Astrocyte (in vitro differentiated cells and primary cell): ENCODE measurements around the gene OR7G1. TPM values are rescaled to one million over a fixed set of nuclear protein-coding genes. Genes with fewer than 3 reads are reported as not detected.

Experiments used
- DNase-seq: peaks from one replicate; pipeline ENCODE4 v3.0.0-alpha.2; 2010; ENCODE audit warnings: low read depth
- FAIRE-seq: peaks from 2 replicates; lab custom pipeline; 2011; peaks lifted over from hg19 to GRCh38; lab: Jason Lieb, UNC
- H2AFZ ChIP-seq: 2 replicates; pipeline ENCODE4 v1.6.0; 2012; ENCODE audit warnings: low read depth, low read length, inconsistent platforms
- H3K27ac ChIP-seq: 2 replicates; pipeline ENCODE4 v1.5.1; 2011; ENCODE audit warnings: low read depth, low read length, inconsistent platforms
- H3K27me3 ChIP-seq: 2 replicates; pipeline ENCODE4 v1.6.0; 2011; ENCODE audit warnings: low read length, inconsistent platforms; ENCODE audit not compliant: insufficient read depth
- H3K36me3 ChIP-seq: 2 replicates; pipeline ENCODE4 v1.5.1; 2011; ENCODE audit warnings: low read length, inconsistent platforms; ENCODE audit not compliant: insufficient read depth
- H3K4me1 ChIP-seq: 2 replicates; pipeline ENCODE4 v1.5.1; 2011; ENCODE audit warnings: low read length, inconsistent platforms; ENCODE audit not compliant: insufficient read depth
- H3K4me2 ChIP-seq: 2 replicates; pipeline ENCODE4 v1.6.0; 2012; ENCODE audit warnings: low read length, inconsistent platforms
- H3K4me3 ChIP-seq: 2 replicates; pipeline ENCODE4 v1.5.1; 2011; ENCODE audit warnings: low read depth, mild to moderate bottlenecking, low read length, inconsistent platforms; ENCODE audit not compliant: insufficient read depth
- H3K79me2 ChIP-seq: 2 replicates; pipeline ENCODE4 v1.6.0; 2012; ENCODE audit warnings: mild to moderate bottlenecking, low read length, inconsistent platforms; ENCODE audit not compliant: insufficient read depth
- H3K9ac ChIP-seq: 2 replicates; pipeline ENCODE4 v1.6.0; 2012; ENCODE audit warnings: mild to moderate bottlenecking, low read length, inconsistent platforms
- H3K9me3 ChIP-seq: 2 replicates; pipeline ENCODE4 v1.5.1; 2012; ENCODE audit warnings: low read depth, mild to moderate bottlenecking, low read length, inconsistent platforms; ENCODE audit not compliant: insufficient read depth
- H4K20me1 ChIP-seq: 2 replicates; pipeline ENCODE4 v1.6.0; 2012; ENCODE audit warnings: low read length, inconsistent platforms; ENCODE audit not compliant: insufficient read depth
- H3K27ac Mint-ChIP-seq: one replicate; pipeline ENCODE4 v1.8.0; 2021; ENCODE audit warnings: mild to moderate bottlenecking, mixed read lengths; ENCODE audit not compliant: unreplicated experiment
- H3K27me3 Mint-ChIP-seq: one replicate; pipeline ENCODE4 v1.8.0; 2021; ENCODE audit warnings: low read depth, mixed read lengths; ENCODE audit not compliant: unreplicated experiment
- H3K36me3 Mint-ChIP-seq: one replicate; pipeline ENCODE4 v1.8.0; 2021; ENCODE audit warnings: low read depth, mixed read lengths; ENCODE audit not compliant: unreplicated experiment
- H3K4me1 Mint-ChIP-seq: one replicate; pipeline ENCODE4 v1.8.0; 2021; ENCODE audit warnings: low read depth, mixed read lengths; ENCODE audit not compliant: unreplicated experiment
- H3K4me3 Mint-ChIP-seq: one replicate; pipeline ENCODE4 v1.8.0; 2021; ENCODE audit warnings: mild to moderate bottlenecking, moderate library complexity, mixed read lengths; ENCODE audit not compliant: unreplicated experiment
- H3K9me3 Mint-ChIP-seq: one replicate; pipeline ENCODE4 v1.8.0; 2021; ENCODE audit warnings: mild to moderate bottlenecking, mixed read lengths; ENCODE audit not compliant: unreplicated experiment
- EZH2 ChIP-seq: IDR thresholded peaks from 2 replicates; pipeline ENCODE4 v1.6.1; 2012; ENCODE audit warnings: mild to moderate bottlenecking, low read length, inconsistent platforms; ENCODE audit not compliant: insufficient read depth
- total RNA-seq: library from RNA; stranded (reverse); gene quantifications from 2 replicates; pipeline ENCODE4 v1.2.1, GENCODE V29; 2021
- TF ChIP-seq, protein P1 (sequence below): IDR thresholded peaks from 2 replicates; pipeline ENCODE4 v1.5.1; 2011; ENCODE audit warnings: low read depth, mild to moderate bottlenecking, inconsistent platforms, low read length, moderate library complexity; ENCODE audit not compliant: insufficient read depth

The OR7G1 gene
- total RNA-seq, 1 donor from 2014 or later = not detected

DNA sequence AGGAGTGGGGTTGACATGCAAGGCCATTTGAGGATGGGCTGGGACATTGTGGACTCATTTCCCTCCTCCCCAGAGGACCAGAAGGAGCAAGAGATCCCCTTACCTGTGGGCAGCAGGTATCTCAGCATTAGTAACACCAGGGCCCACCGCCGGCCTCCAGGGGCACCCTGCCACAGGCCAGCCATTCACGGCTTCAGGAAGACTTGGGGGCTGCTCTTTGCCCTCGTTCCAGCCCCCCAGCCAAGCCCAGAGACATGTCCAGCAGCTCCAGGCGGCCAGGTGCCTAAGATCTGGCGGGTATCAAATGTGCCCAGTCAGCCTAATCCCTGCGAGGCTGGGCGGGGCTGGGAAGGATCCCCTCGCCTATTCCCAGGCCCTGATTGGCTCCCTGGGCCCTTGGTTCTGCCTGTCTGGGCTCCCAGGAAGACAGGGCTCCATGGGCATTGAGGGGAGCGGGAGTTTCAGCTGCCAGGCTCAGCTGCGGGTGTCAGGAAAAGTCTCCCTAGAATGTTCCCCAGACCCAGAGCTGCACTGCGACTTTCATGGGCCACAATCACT lies 50.0 kb downstream of the OR7G1 start:
- Histone ChIP-seq H3K4me1 (no peaks in the 10 kb centered on the region), H3K4me3 (no peak overlapping the region), H3K36me3 (no peaks in the 10 kb centered on the region), H3K27ac (no peak overlapping the region), H3K27me3 (no peaks in the 10 kb centered on the region), H2AFZ (no peak overlapping the region), H3K9me3 (no peaks in the 10 kb centered on the region), H3K9ac (no peak overlapping the region), H3K4me2 (no peak overlapping the region), H4K20me1 (no peaks in the 10 kb centered on the region), H3K79me2 (no peaks in the 10 kb centered on the region)
- FAIRE-seq = no peak
- Mint-ChIP-seq H3K27me3 (no peaks in the 10 kb centered on the region), H3K4me3 (no peak overlapping the region), H3K9me3 (peaks cover 8% of the 10 kb centered on the region), H3K36me3 (no peaks in the 10 kb centered on the region), H3K27ac (no peak overlapping the region), H3K4me1 (no peaks in the 10 kb centered on the region)
- TF ChIP-seq EZH2 = no peak
- TF ChIP-seq, protein P1, sequence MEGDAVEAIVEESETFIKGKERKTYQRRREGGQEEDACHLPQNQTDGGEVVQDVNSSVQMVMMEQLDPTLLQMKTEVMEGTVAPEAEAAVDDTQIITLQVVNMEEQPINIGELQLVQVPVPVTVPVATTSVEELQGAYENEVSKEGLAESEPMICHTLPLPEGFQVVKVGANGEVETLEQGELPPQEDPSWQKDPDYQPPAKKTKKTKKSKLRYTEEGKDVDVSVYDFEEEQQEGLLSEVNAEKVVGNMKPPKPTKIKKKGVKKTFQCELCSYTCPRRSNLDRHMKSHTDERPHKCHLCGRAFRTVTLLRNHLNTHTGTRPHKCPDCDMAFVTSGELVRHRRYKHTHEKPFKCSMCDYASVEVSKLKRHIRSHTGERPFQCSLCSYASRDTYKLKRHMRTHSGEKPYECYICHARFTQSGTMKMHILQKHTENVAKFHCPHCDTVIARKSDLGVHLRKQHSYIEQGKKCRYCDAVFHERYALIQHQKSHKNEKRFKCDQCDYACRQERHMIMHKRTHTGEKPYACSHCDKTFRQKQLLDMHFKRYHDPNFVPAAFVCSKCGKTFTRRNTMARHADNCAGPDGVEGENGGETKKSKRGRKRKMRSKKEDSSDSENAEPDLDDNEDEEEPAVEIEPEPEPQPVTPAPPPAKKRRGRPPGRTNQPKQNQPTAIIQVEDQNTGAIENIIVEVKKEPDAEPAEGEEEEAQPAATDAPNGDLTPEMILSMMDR = no peak
- no peak for DNase-seq

Other genes starting within 250 kb of the OR7G1 start
- gene MUC16, start 105.4 kb downstream of the OR7G1 start, total RNA-seq = not detected in 2 replicates
- gene OR1M1, start 28.7 kb downstream of the OR7G1 start, total RNA-seq = not detected in 2 replicates
- not detected in 2 replicates for gene OR7G2, start 8.3 kb downstream of the OR7G1 start, total RNA-seq
- not detected in 2 replicates for gene OR7G3, start 11.2 kb upstream of the OR7G1 start, total RNA-seq
- gene ZNF317, start 24.6 kb upstream of the OR7G1 start, total RNA-seq = 32.8 and 32.9 TPM in 2 replicates
- gene OR7D2, start 63.2 kb upstream of the OR7G1 start, total RNA-seq = not detected in 2 replicates
- gene OR7D4, start 103.8 kb upstream of the OR7G1 start, total RNA-seq = not detected in 2 replicates
- not detected in 2 replicates for gene OR7E24, start 135.2 kb upstream of the OR7G1 start, total RNA-seq
- gene ZNF699, start 194.1 kb upstream of the OR7G1 start, total RNA-seq = 2.8 and 3.0 TPM in 2 replicates
- gene ZNF559, start 208.4 kb upstream of the OR7G1 start, total RNA-seq = 4.7 and 5.5 TPM in 2 replicates
- 1.2 and 1.7 TPM in 2 replicates for gene ZNF177, start 247.2 kb upstream of the OR7G1 start, total RNA-seq